ENCODE results near the gene NIPAL4.

NIPAL4 gene

DNA sequence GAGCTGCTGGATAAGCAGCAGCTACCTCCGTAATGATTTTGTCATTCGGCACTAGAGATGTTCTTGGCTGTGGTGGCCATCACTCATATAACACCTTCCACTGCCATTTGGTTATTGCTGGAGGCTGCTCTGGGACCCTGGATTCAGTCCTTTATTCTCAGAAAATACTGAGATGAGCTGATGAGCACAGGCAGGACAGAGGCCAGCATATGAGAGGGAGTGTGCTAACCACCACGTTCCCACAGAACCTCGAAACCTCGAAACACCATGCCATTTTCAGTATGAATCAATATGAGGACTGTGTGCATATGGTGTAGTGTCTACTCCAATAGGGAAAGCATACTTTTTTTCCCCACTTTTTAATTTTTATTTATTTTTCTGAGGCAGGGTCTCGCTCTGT is 59.0 kb downstream of the NIPAL4 start:
- Histone ChIP-seq H3K9ac (ENCODE audit: low read length) (no peak overlapping the region), H3K27ac (ENCODE audit: low read depth, low read length, poor library complexity, severe bottlenecking) (no peak overlapping the region), H3F3A (ENCODE audit: insufficient read depth, low read length) (no peaks in the 10 kb centered on the region), H3K9me3 (ENCODE audit: low read length) (no peaks in the 10 kb centered on the region), H3K9me2 (ENCODE audit: low read depth, low read length) (no peaks in the 10 kb centered on the region), H3K79me2 (ENCODE audit: insufficient read depth, low read length) (no peaks in the 10 kb centered on the region), H4K20me1 (ENCODE audit: insufficient read depth, low read length) (no peaks in the 10 kb centered on the region), H3K4me1 (ENCODE audit: insufficient read depth, low read length, severe bottlenecking) (no peaks in the 10 kb centered on the region), H3K4me2 (ENCODE audit: low read length) (no peak overlapping the region), H3K36me3 (ENCODE audit: insufficient read depth, low read length) (no peaks in the 10 kb centered on the region), H3K4me3 (ENCODE audit: low read depth, low read length, poor library complexity, severe bottlenecking) (no peak overlapping the region), H3K27me3 (ENCODE audit: insufficient read depth, low read length) (no peaks in the 10 kb centered on the region), H2AFZ (ENCODE audit: low read length) (no peak overlapping the region)
- TF ChIP-seq EZH2 (IDR thresholded peaks at IDR 0.05; ENCODE audit: borderline replicate concordance, low read length), result no peak
- TF ChIP-seq, protein P1, sequence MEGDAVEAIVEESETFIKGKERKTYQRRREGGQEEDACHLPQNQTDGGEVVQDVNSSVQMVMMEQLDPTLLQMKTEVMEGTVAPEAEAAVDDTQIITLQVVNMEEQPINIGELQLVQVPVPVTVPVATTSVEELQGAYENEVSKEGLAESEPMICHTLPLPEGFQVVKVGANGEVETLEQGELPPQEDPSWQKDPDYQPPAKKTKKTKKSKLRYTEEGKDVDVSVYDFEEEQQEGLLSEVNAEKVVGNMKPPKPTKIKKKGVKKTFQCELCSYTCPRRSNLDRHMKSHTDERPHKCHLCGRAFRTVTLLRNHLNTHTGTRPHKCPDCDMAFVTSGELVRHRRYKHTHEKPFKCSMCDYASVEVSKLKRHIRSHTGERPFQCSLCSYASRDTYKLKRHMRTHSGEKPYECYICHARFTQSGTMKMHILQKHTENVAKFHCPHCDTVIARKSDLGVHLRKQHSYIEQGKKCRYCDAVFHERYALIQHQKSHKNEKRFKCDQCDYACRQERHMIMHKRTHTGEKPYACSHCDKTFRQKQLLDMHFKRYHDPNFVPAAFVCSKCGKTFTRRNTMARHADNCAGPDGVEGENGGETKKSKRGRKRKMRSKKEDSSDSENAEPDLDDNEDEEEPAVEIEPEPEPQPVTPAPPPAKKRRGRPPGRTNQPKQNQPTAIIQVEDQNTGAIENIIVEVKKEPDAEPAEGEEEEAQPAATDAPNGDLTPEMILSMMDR (IDR thresholded peaks at IDR 0.05; ENCODE audit: low read length), result no peak

DNA sequence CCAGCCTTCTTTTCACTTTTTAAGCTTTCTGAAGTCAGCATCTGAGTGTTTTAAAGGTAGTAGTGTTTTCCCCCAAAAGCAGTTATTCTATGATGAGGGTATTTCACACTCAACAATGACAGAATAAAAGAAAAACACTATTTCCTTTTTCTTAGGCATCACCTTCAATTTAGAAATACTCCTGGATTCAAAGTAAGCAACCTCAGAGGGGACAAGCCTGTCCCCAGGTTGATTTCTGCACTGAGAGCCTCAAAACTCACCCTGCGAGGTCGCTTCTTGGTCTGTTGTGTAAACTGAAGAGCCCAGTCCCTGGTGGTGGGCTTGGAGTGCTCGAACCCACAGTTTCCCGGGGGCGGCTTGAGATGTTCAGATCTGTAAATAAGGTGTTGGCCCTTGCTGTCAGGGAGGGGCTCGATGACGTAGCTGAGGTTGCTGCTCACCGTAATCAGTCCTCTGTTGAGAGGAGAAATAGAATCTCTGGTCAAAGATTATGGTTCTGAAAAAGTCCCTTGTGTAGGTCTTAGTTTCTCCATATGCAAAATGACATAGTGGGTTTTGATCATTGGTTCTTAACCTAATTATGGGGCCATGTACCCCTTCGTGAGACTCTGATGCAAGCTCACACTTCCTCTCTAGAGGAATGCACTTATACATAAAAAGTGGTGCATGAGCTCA is 59.7 kb downstream of the NIPAL4 start:
- Histone ChIP-seq H3K4me2 (ENCODE audit: low read length) (no peak overlapping the region), H3K9ac (ENCODE audit: low read length) (no peak overlapping the region), H3K27me3 (ENCODE audit: insufficient read depth, low read length) (no peaks in the 10 kb centered on the region), H3K4me3 (ENCODE audit: low read depth, low read length, poor library complexity, severe bottlenecking) (no peak overlapping the region), H3K27ac (ENCODE audit: low read depth, low read length, poor library complexity, severe bottlenecking) (no peak overlapping the region), H3K36me3 (ENCODE audit: insufficient read depth, low read length) (no peaks in the 10 kb centered on the region), H2AFZ (ENCODE audit: low read length) (no peak overlapping the region), H3K9me2 (ENCODE audit: low read depth, low read length) (no peaks in the 10 kb centered on the region), H4K20me1 (ENCODE audit: insufficient read depth, low read length) (no peaks in the 10 kb centered on the region), H3K4me1 (ENCODE audit: insufficient read depth, low read length, severe bottlenecking) (no peaks in the 10 kb centered on the region), H3K79me2 (ENCODE audit: insufficient read depth, low read length) (no peaks in the 10 kb centered on the region), H3K9me3 (ENCODE audit: low read length) (no peaks in the 10 kb centered on the region), H3F3A (ENCODE audit: insufficient read depth, low read length) (no peaks in the 10 kb centered on the region)
- TF ChIP-seq, protein P1 (IDR thresholded peaks at IDR 0.05; ENCODE audit: low read length), result no peak
- TF ChIP-seq EZH2 (IDR thresholded peaks at IDR 0.05; ENCODE audit: borderline replicate concordance, low read length), result no peak

DNA sequence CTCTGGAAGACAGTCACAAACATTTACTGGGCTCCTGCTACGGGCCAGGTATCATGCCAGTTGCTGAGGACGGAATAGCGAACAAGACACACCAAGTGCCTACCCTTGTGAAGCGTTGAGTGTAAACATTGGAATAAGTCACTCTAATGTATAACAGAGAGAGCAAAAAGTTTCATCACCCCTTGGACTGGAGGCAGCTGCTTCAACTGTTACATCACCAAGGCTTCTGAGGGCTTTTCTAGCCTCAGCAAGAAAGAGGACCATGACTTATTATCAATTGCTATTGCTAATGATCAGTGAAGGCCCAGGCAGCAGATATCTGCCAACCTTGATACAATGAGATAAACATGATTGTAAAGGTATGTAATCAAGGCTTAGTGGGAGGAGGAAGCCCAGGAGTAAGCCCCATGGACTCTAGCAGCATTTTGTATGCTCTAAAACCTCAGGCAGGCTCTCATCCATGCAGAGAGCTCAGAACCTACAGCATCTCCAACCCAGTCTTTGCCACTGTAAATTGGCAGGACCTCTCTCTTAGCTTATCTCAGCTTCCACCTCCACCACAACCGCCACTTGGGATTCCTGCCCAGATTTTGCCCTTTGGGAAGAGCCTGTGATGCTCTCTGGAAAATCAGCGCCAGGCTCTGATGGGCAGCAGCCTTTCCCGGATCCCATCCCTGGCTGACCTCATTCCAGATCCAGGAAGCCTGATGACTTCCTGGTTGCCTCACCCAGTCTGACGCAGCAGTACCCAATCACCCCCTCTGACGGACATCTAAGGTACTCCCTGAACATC is 61.1 kb downstream of the NIPAL4 start:
- no peaks in the 10 kb centered on the region for H4K20me1 ChIP-seq (ENCODE audit: insufficient read depth, low read length)
- no peak for TF ChIP-seq EZH2 (IDR thresholded peaks at IDR 0.05; ENCODE audit: borderline replicate concordance, low read length)
- TF ChIP-seq, protein P1 (IDR thresholded peaks at IDR 0.05; ENCODE audit: low read length), result no peak
- no peak overlapping the region for H2AFZ ChIP-seq (ENCODE audit: low read length)
- no peaks in the 10 kb centered on the region for H3K9me2 ChIP-seq (ENCODE audit: low read depth, low read length)
- H3K27ac ChIP-seq (ENCODE audit: low read depth, low read length, poor library complexity, severe bottlenecking), result no peak overlapping the region
- H3K79me2 ChIP-seq (ENCODE audit: insufficient read depth, low read length), result no peaks in the 10 kb centered on the region
- H3K9ac ChIP-seq (ENCODE audit: low read length), result no peak overlapping the region
- H3K4me2 ChIP-seq (ENCODE audit: low read length), result no peak overlapping the region
- H3K4me1 ChIP-seq (ENCODE audit: insufficient read depth, low read length, severe bottlenecking), result no peaks in the 10 kb centered on the region
- H3K4me3 ChIP-seq (ENCODE audit: low read depth, low read length, poor library complexity, severe bottlenecking), result no peak overlapping the region
- no peaks in the 10 kb centered on the region for H3K36me3 ChIP-seq (ENCODE audit: insufficient read depth, low read length)
- H3K9me3 ChIP-seq (ENCODE audit: low read length), result no peaks in the 10 kb centered on the region
- H3F3A ChIP-seq (ENCODE audit: insufficient read depth, low read length), result no peaks in the 10 kb centered on the region
- no peaks in the 10 kb centered on the region for H3K27me3 ChIP-seq (ENCODE audit: insufficient read depth, low read length)

Measured in OCI-LY1 (cell line).